SK-N-MC (cell line): ENCODE measurements around the gene ISG20.

Source experiments
- EZH2 ChIP-seq: fragments of 200-600 bp; sonication (generic); IDR thresholded peaks from one replicate; pipeline ENCODE4 v1.6.1; 2017; ENCODE audit warnings: antibody characterized with exemption
- FOXP2 ChIP-seq: optimal IDR thresholded peaks from 2 replicates; pipeline ENCODE3; 2011; ENCODE audit warnings: mild to moderate bottlenecking, moderate library complexity; ENCODE audit not compliant: insufficient read depth; ENCODE audit errors: extremely low read length, control extremely low read depth
- POLR2AphosphoS5 ChIP-seq: IDR thresholded peaks from 2 replicates; pipeline ENCODE4 v1.6.1; 2012; ENCODE audit warnings: mild to moderate bottlenecking, low read depth, low read length, borderline replicate concordance

DNA sequence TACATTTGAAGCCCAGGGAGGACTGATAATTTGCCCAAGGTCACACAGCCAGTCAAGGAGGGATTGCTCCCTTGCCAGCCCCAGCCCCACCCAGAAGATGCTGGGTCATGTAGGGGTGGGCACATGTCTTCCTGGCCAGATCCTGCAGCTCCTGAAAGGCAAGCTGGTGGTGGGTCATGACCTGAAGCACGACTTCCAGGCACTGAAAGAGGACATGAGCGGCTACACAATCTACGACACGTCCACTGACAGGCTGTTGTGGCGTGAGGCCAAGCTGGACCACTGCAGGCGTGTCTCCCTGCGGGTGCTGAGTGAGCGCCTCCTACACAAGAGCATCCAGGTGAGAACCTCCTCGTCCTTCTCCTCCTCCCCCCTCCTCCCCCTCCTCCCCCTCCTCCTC, 13.2 kb downstream of the ISG20 start:
- TF ChIP-seq EZH2, result no peak
- no peak for TF ChIP-seq POLR2AphosphoS5
- TF ChIP-seq FOXP2, result no peak
